Heart left ventricle (tissue), 16 donors: ENCODE measurements around the gene DPP10. TPM values are rescaled to one million over a fixed set of nuclear protein-coding genes. Genes with fewer than 3 reads are reported as not detected.

Experiments
- ATAC-seq, 4 donors: fragments of 200-7000 bp; cut with Tn5 transposase; one replicate each; pipeline ENCODE4 v1.9.1; 2020 to 2022; ENCODE audit warnings: moderate library complexity in 4 of 4, mild to moderate bottlenecking in 3 of 4, moderate number of reproducible peaks in 1 of 4
- DNase-seq, 5 donors: peaks; one replicate each; pipeline ENCODE4 v3.0.0-alpha.2; 2020
- H3K27ac ChIP-seq, 12 donors: fragments of 200-600 bp; sonication (generic) in 4 of 12; one replicate each; pipeline versions ENCODE4 v1.5.0 to v1.8.0; 2016 to 2022; ENCODE audit warnings: mild to moderate bottlenecking in 2 of 12
- H3K27me3 ChIP-seq, 9 donors: fragments of 200-600 bp; sonication (generic) in 2 of 9; one replicate each; pipeline versions ENCODE4 v1.5.1 to v1.8.0; 2016 to 2022; ENCODE audit warnings: mild to moderate bottlenecking in 3 of 9
- H3K36me3 ChIP-seq, 9 donors: fragments of 200-600 bp; sonication (generic) in 2 of 9; one replicate each; pipeline versions ENCODE4 v1.5.0 to v1.8.0; 2018 to 2022; ENCODE audit warnings: mild to moderate bottlenecking in 2 of 9
- H3K4me1 ChIP-seq, 12 donors: fragments of 200-600 bp; sonication (generic) in 4 of 12; one replicate each; pipeline versions ENCODE4 v1.5.0 to v1.8.0; 2016 to 2022; ENCODE audit warnings: mild to moderate bottlenecking in 3 of 12
- H3K4me3 ChIP-seq, 12 donors: fragments of 200-600 bp; sonication (generic) in 4 of 12; one replicate each; pipeline versions ENCODE4 v1.5.0 to v1.8.0; 2017 to 2022; ENCODE audit warnings: mild to moderate bottlenecking in 9 of 12, moderate library complexity in 4 of 12
- H3K9me3 ChIP-seq, 12 donors: fragments of 200-600 bp; sonication (generic) in 4 of 12; one replicate each; pipeline versions ENCODE4 v1.5.0 to v1.8.0; 2016 to 2022; ENCODE audit warnings: mild to moderate bottlenecking in 1 of 12
- CTCF ChIP-seq, 12 donors: fragments of 200-600 bp; sonication (generic) in 4 of 12; IDR thresholded peaks; one replicate each; pipeline versions ENCODE4 v1.5.0 to v1.8.0; 2018 to 2022; ENCODE audit warnings: antibody characterized with exemption in 12 of 12, mild to moderate bottlenecking in 5 of 12
- POLR2A ChIP-seq, 2 donors: fragments of 450-650 bp; IDR thresholded peaks; one replicate each; pipeline ENCODE4 v1.6.1; 2017; ENCODE audit warnings: antibody characterized with exemption in 2 of 2, mild to moderate bottlenecking in 2 of 2, moderate library complexity in 2 of 2
- WGBS, 4 donors: extraction: QIAGEN DNeasy Blood & Tissue Kit in 2 of 4; methylation state at CpG; one replicate each; pipeline versions ENCODE4 v1.1.5 to v1.1.7; 2013 to 2018; 5-methylcytosine and 5-hydroxymethylcytosine counted together
- intact Hi-C, 10 donors: fragments of 100-400 bp; cut with DNase I; formaldehyde crosslinking; loops; one replicate each; pipeline versions ENCODE4 v1.11.1 to v1.14.2; 2022
- polyA plus RNA-seq, 2 donors: library from polyadenylated mRNA; stranded (reverse); fragments of 200-250 nt; gene quantifications; one replicate each; pipeline ENCODE4 v1.2.3, GENCODE V29; 2013
- total RNA-seq, 9 donors: library from RNA; depleted of rRNA in 2 of 9; stranded (reverse); fragments of >200 nt in 2 of 9; fragmentation: NEBNext Ultra II Directional in 3 of 9; extraction: Animal tissue kit (Norgen Biotek cat#: 25700) in 3 of 9; gene quantifications; one replicate each; pipeline versions ENCODE4 v1.1.0 to v1.2.4, GENCODE V29; 2016 to 2023
- donor health status: ischemic (EF 13 %, LVEDD 7.1; RV severe dilation, severe dysfunction).
- donor health status: healthy with polysubstance abuse.
- donor health status: DM: no; HTN: yes; CAD: no.
- donor health status: DM: no; HTN: no; CAD: no.
- donor health status: ischemic (EF 25% LVEDD 6.9; RV normal size, moderate dysfunction).
- donor health status: ischemic (EF 25% LVEDD 5.7; RV mildly dilated, moderate dysfunction).
- donor health status: healthy.
- donor health status: DM: yes; HTN: yes; CAD: no.
- donor health status: ischemic (EF 35%, LVEDD 5.7; RV mildly dilated, moderate dysfunction).
- donor health status: nonischemic (EF 11% LVEDD 7.7; RV severe dilation, severe dysfunction).
- donor health status: DM: yes; HTN: yes; CAD: no.
- donor health status: PGD.
- donor health status: ischemic (EF 29% LVEDD 5.4; RV normal size, mild dysfunction).
- donor health status: nonischemic (EF 23%, LVEDD 6.1; RV moderate dilation, normal function).

The DPP10 gene
- total and polyA plus RNA-seq, 11 donors: 0.88 TPM; not detected in 10

GRCh38 chr2:114499101-114499500 lies 56.7 kb downstream of the DPP10 start:
- Histone ChIP-seq H3K9me3 (no peaks in the 10 kb centered on the region), H3K4me3 (no peak overlapping the region), H3K36me3 (no peaks in the 10 kb centered on the region), H3K4me1 (no peaks in the 10 kb centered on the region), H3K27me3 (no peaks in the 10 kb centered on the region), H3K27ac (no peak overlapping the region)
- TF ChIP-seq CTCF (IDR thresholded peaks at IDR 0.05) (no peak), POLR2A (IDR thresholded peaks at IDR 0.05) (no peak)
- intact Hi-C loops: no loop called here
- WGBS, 4 donors: 79 to 81% (median 79%) methylated on average over 4 of the region's 4 CpGs
- ATAC-seq (no peak), DNase-seq (no peak)

DNA sequence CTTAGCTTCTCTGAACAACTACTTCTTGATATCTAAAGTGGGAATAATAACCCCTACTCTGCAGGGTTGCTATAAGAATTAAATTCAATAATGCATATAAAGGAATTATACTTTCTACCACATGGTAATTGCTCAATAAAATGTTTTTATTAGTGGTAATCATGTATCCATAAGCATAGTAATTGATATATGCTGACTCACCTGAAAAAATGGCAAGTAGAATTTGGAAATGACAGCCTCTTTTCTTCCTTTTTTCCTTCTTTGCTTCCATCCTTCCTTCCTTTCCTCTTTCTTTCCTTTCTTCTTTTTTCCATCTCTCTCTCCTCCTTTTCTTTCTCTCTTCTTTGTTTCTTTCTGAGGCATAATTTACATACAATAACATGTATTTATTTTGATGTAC lies 65.3 kb downstream of the DPP10 start:
- intact Hi-C loops: no loop called here
- TF ChIP-seq CTCF (IDR thresholded peaks at IDR 0.05) (no peak), POLR2A (IDR thresholded peaks at IDR 0.05) (no peak)
- Histone ChIP-seq H3K36me3 (no peaks in the 10 kb centered on the region), H3K27ac (no peak overlapping the region), H3K27me3 (no peaks in the 10 kb centered on the region), H3K9me3 (peaks cover 0 to 5% (median 0%) of the 10 kb centered on the region in 12 donors), H3K4me3 (no peak overlapping the region), H3K4me1 (peaks cover 0 to 3% (median 0%) of the 10 kb centered on the region in 12 donors)
- no peak for ATAC-seq
- DNase-seq: no peak

- H3K4me3 ChIP-seq: no peak overlapping the region
- intact Hi-C loops: no loop called here
- no peak for DNase-seq
- 81 to 89% (median 87%) methylated on average over 3 of the region's 3 CpGs for WGBS, 4 donors
- no peak for ATAC-seq
- H3K9me3 ChIP-seq: no peaks in the 10 kb centered on the region
- H3K4me1 ChIP-seq: no peaks in the 10 kb centered on the region
- no peak for TF ChIP-seq CTCF (IDR thresholded peaks at IDR 0.05)
- no peaks in the 10 kb centered on the region for H3K36me3 ChIP-seq
- H3K27me3 ChIP-seq: no peaks in the 10 kb centered on the region
- H3K27ac ChIP-seq: no peak overlapping the region
These were observed 73.4 kb downstream of the DPP10 start for GRCh38 chr2:114515882-114516281.

- Histone ChIP-seq H3K36me3 (no peaks in the 10 kb centered on the region), H3K4me1 (no peaks in the 10 kb centered on the region), H3K27ac (no peak overlapping the region), H3K9me3 (peaks cover 0 to under 1% (median 0%) of the 10 kb centered on the region in 12 donors), H3K27me3 (no peaks in the 10 kb centered on the region), H3K4me3 (no peak overlapping the region)
- TF ChIP-seq POLR2A (IDR thresholded peaks at IDR 0.05) (no peak), CTCF (IDR thresholded peaks at IDR 0.05) (no peak)
- intact Hi-C loops: no loop called here
- WGBS, 4 donors: 88 to 96% (median 93%) methylated on average over 5 of the region's 5 CpGs
- DNase-seq (no peak), ATAC-seq (no peak)
These were observed 75.1 kb downstream of the DPP10 start for GRCh38 chr2:114517580-114517979.
